Measurements from ENCODE around the gene OR5H2.
A peak's percentile ranks its signal among the peaks of the same experiment; 100 is the strongest.
"Not testable (repeated sequence)": the region's sequence is repeated elsewhere in the genome, so short reads cannot be mapped to it uniquely, and the experiment has no call there.

OR5H2 gene

GRCh38 chr3:98282205-98282604 is at the start of gene OR5H2:
Gene OR5H2 (plus strand): TSS chr3:98282505. CDS start chr3:98282903, 398 bp downstream.
- no peak for DNase-seq

- no peak for DNase-seq
These were observed 48.8 kb upstream of the OR5H2 start for GRCh38 chr3:98233468-98233867.

GRCh38 chr3:98240131-98240530 is 42.2 kb upstream of the OR5H2 start:
- no peak for DNase-seq

GRCh38 chr3:98242155-98242554 is 40.1 kb upstream of the OR5H2 start:
- no peak for DNase-seq

- no peak for DNase-seq
These were observed 38.5 kb upstream of the OR5H2 start for GRCh38 chr3:98243843-98244242.

GRCh38 chr3:98246142-98246541 is 36.2 kb upstream of the OR5H2 start:
- no peak for DNase-seq

GRCh38 chr3:98256026-98256425 is 26.3 kb upstream of the OR5H2 start:
- not testable (repeated sequence) for DNase-seq

GRCh38 chr3:98259707-98260106 is 22.6 kb upstream of the OR5H2 start:
- DNase-seq: peak; percentile 21

GRCh38 chr3:98262046-98262445 is 20.3 kb upstream of the OR5H2 start:
- no peak for DNase-seq

GRCh38 chr3:98263944-98264343 is 18.4 kb upstream of the OR5H2 start, which contains the start of gene OR5H6:
Gene OR5H6 (plus strand): TSS chr3:98264244. CDS start chr3:98264333, 89 bp downstream.
- DNase-seq: no peak

- DNase-seq: no peak
These were observed 12.5 kb upstream of the OR5H2 start for GRCh38 chr3:98269846-98270245.

- no peak for DNase-seq
These were observed 10.2 kb upstream of the OR5H2 start for GRCh38 chr3:98272126-98272525.

GRCh38 chr3:98274914-98275313 is 7.4 kb upstream of the OR5H2 start:
- DNase-seq: no peak

- no peak for DNase-seq
These were observed 8.6 kb downstream of the OR5H2 start for GRCh38 chr3:98290916-98291315.

GRCh38 chr3:98291332-98291957 is 9.1 kb downstream of the OR5H2 start:
- no peak for DNase-seq

- no peak for DNase-seq
These were observed 39.8 kb downstream of the OR5H2 start for GRCh38 chr3:98322101-98322500.

- DNase-seq: no peak
These were observed 40.4 kb downstream of the OR5H2 start for GRCh38 chr3:98322686-98323085.

GRCh38 chr3:98323425-98323824 is 41.1 kb downstream of the OR5H2 start:
- DNase-seq: no peak

- peak; percentile 4 for DNase-seq
These were observed 42.8 kb downstream of the OR5H2 start for GRCh38 chr3:98325055-98325454.

GRCh38 chr3:98326105-98326893 is 44.0 kb downstream of the OR5H2 start:
- no peak for DNase-seq

- no peak for DNase-seq
These were observed 44.6 kb downstream of the OR5H2 start for GRCh38 chr3:98326945-98327344.

- no peak for DNase-seq
These were observed 46.6 kb downstream of the OR5H2 start for GRCh38 chr3:98328933-98329332.

- peak; percentile 52 for DNase-seq
These were observed 47.3 kb downstream of the OR5H2 start for GRCh38 chr3:98329392-98330124.

GRCh38 chr3:98331329-98331728 is 49.0 kb downstream of the OR5H2 start:
- no peak for DNase-seq

Data from RPMI8226 (cell line).